KMS-11 (cell line): ENCODE measurements around the gene PDLIM5.
"Not testable (repeated sequence)": the region's sequence is repeated elsewhere in the genome, so short reads cannot be mapped to it uniquely, and the experiment has no call there.

Experiments used
- H2AFZ ChIP-seq: fragments of 200-600 bp; sonication (generic); 2 replicates; pipeline ENCODE4 v1.6.1; 2016; ENCODE audit warnings: antibody characterized with exemption, mixed run types, low read depth
- H3K27ac ChIP-seq: fragments of 200-600 bp; sonication (generic); 2 replicates; pipeline ENCODE4 v1.6.1; 2016; ENCODE audit warnings: mild to moderate bottlenecking, mixed run types
- H3K27me3 ChIP-seq: fragments of 200-600 bp; sonication (generic); 2 replicates; pipeline ENCODE4 v1.6.1; 2017; ENCODE audit warnings: mild to moderate bottlenecking, low read depth, mixed run types, moderate library complexity; ENCODE audit not compliant: insufficient read depth
- H3K36me3 ChIP-seq: fragments of 200-600 bp; sonication (generic); 2 replicates; pipeline ENCODE4 v1.6.1; 2017; ENCODE audit warnings: mild to moderate bottlenecking, mixed run types; ENCODE audit not compliant: insufficient read depth
- H3K4me1 ChIP-seq: fragments of 200-600 bp; sonication (generic); 2 replicates; pipeline ENCODE4 v1.6.1; 2016; ENCODE audit warnings: mild to moderate bottlenecking, low read depth, mixed run types; ENCODE audit not compliant: poor library complexity, severe bottlenecking
- H3K4me2 ChIP-seq: fragments of 200-600 bp; sonication (generic); 2 replicates; pipeline ENCODE4 v1.7.0; 2016; ENCODE audit warnings: mild to moderate bottlenecking, mixed run types
- H3K4me3 ChIP-seq: fragments of 200-600 bp; sonication (generic); IDR thresholded peaks from 2 replicates; pipeline ENCODE4 v1.6.1; 2017; ENCODE audit warnings: low read depth, low read length, mixed read lengths; ENCODE audit not compliant: insufficient read depth
- H3K79me2 ChIP-seq: fragments of 200-600 bp; sonication (generic); 2 replicates; pipeline ENCODE4 v1.6.1; 2016; ENCODE audit warnings: low read depth, mixed run types; ENCODE audit not compliant: insufficient read depth
- H3K9ac ChIP-seq: fragments of 200-600 bp; sonication (generic); 2 replicates; pipeline ENCODE4 v1.6.1; 2016; ENCODE audit warnings: mild to moderate bottlenecking, mixed run types
- H4K20me1 ChIP-seq: fragments of 200-600 bp; sonication (generic); 2 replicates; pipeline ENCODE4 v1.6.1; 2016; ENCODE audit warnings: mild to moderate bottlenecking, mixed run types; ENCODE audit not compliant: insufficient read depth
- CTCF ChIP-seq: fragments of 200-600 bp; sonication (generic); conservative IDR thresholded peaks from 2 replicates; pipeline ENCODE4 v1.6.1; 2017; ENCODE audit warnings: low read depth, mild to moderate bottlenecking, antibody characterized with exemption, low read length, moderate library complexity, mixed read lengths

The PDLIM5 gene

GRCh38 chr4:94508296-94508695 is 56.6 kb downstream of the PDLIM5 start:
- H3K27ac ChIP-seq: no peak overlapping the region
- no peaks in the 10 kb centered on the region for H3K4me1 ChIP-seq
- H2AFZ ChIP-seq: no peak overlapping the region
- no peaks in the 10 kb centered on the region for H3K27me3 ChIP-seq
- no peaks in the 10 kb centered on the region for H3K36me3 ChIP-seq
- H3K79me2 ChIP-seq: no peaks in the 10 kb centered on the region
- no peak overlapping the region for H3K4me3 ChIP-seq
- H3K9ac ChIP-seq: no peak overlapping the region
- H4K20me1 ChIP-seq: no peaks in the 10 kb centered on the region
- TF ChIP-seq CTCF: no peak
- H3K4me2 ChIP-seq: no peak overlapping the region

DNA sequence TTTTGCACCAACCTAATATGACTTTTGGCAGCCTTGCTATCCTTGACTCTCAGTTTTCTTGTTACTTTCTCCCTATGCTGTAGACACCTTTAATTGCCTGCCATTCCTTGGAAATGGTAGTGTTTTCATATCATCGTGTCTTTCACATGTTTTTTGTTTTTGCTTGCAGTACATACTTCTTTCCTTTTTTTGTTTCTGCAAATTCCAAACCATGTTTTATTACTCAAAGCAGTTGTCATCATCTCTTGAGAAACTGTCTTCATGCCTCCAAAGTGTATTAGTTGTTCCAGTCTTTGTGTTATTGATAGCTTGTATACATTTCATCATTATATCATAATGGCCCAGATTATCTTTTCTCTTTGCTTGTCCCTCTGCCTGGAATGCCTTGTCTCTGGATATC is 57.1 kb downstream of the PDLIM5 start:
- no peak overlapping the region for H3K27ac ChIP-seq
- no peaks in the 10 kb centered on the region for H4K20me1 ChIP-seq
- H3K36me3 ChIP-seq: no peaks in the 10 kb centered on the region
- H3K4me3 ChIP-seq: no peak overlapping the region
- TF ChIP-seq CTCF: no peak
- no peak overlapping the region for H3K4me2 ChIP-seq
- H3K79me2 ChIP-seq: no peaks in the 10 kb centered on the region
- H3K9ac ChIP-seq: no peak overlapping the region
- H3K27me3 ChIP-seq: no peaks in the 10 kb centered on the region
- no peaks in the 10 kb centered on the region for H3K4me1 ChIP-seq
- H2AFZ ChIP-seq: no peak overlapping the region

- no peak overlapping the region for H3K4me3 ChIP-seq
- H3K9ac ChIP-seq: no peak overlapping the region
- 0 out of 2 replicates have a peak, but pooled peaks cover 4% of the 10 kb centered on the region for H4K20me1 ChIP-seq
- no peaks in the 10 kb centered on the region for H3K4me1 ChIP-seq
- H3K27ac ChIP-seq: no peak overlapping the region
- H2AFZ ChIP-seq: no peak overlapping the region
- H3K4me2 ChIP-seq: no peak overlapping the region
- no peak for TF ChIP-seq CTCF
- no peaks in the 10 kb centered on the region for H3K36me3 ChIP-seq
- H3K79me2 ChIP-seq: no peaks in the 10 kb centered on the region
- no peaks in the 10 kb centered on the region for H3K27me3 ChIP-seq
Measured at GRCh38 chr4:94511591-94511990, 59.8 kb downstream of the PDLIM5 start.

DNA sequence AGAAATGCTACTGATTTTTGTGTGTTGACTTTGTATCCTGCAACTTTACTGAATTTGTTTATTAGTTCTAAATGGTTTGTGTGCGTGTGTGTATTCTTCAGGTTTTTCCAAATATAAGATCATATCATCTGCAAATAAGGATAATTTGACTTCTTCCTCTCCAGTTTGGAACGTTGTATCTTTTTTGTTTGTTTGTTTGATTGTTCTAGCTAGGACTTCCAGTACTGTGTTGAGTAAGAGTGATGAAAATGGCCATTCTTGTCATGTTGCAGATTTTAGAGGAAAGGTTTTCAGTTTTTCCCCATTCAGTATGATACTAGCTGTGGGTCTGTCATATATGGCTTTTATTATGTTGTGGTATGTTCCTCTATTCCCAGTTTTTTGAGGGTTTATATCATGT is 61.8 kb downstream of the PDLIM5 start:
- H3K79me2 ChIP-seq, H3K9ac ChIP-seq, H3K36me3 ChIP-seq, H4K20me1 ChIP-seq, H2AFZ ChIP-seq, H3K27me3 ChIP-seq, H3K4me1 ChIP-seq, H3K4me2 ChIP-seq, H3K27ac ChIP-seq, H3K4me3 ChIP-seq: not testable (repeated sequence)

- H3K27ac ChIP-seq: no peak overlapping the region
- H3K79me2 ChIP-seq: no peaks in the 10 kb centered on the region
- no peak overlapping the region for H3K4me3 ChIP-seq
- no peak overlapping the region for H3K9ac ChIP-seq
- 0 out of 2 replicates have a peak, but pooled peaks cover 4% of the 10 kb centered on the region for H4K20me1 ChIP-seq
- TF ChIP-seq CTCF: no peak
- H2AFZ ChIP-seq: no peak overlapping the region
- no peaks in the 10 kb centered on the region for H3K36me3 ChIP-seq
- no peaks in the 10 kb centered on the region for H3K4me1 ChIP-seq
- H3K27me3 ChIP-seq: no peaks in the 10 kb centered on the region
- H3K4me2 ChIP-seq: no peak overlapping the region
Measured at GRCh38 chr4:94515365-94515764, 63.6 kb downstream of the PDLIM5 start.
